GM23248 (cell line): ENCODE results near the gene S100A16. TPM values are rescaled to one million over a fixed set of nuclear protein-coding genes. Genes with fewer than 3 reads are reported as not detected.
"Not testable (repeated sequence)": the region's sequence is repeated elsewhere in the genome, so short reads cannot be mapped to it uniquely, and the experiment has no call there.

ENCODE experiments used
- DNase-seq: peaks from one replicate; pipeline ENCODE4 v3.0.0-alpha.2; 2015
- H2AFZ ChIP-seq: fragments of 200-600 bp; sonication (generic); 2 replicates; pipeline ENCODE4 v1.6.1; 2016; ENCODE audit warnings: antibody characterized with exemption
- H3F3A ChIP-seq: fragments of 200-600 bp; sonication (generic); 2 replicates; pipeline ENCODE4 v1.6.1; 2016; ENCODE audit warnings: mild to moderate bottlenecking, antibody characterized with exemption, mixed run types; ENCODE audit not compliant: insufficient read depth
- H3K27ac ChIP-seq: fragments of 200-600 bp; sonication (generic); 2 replicates; pipeline ENCODE4 v1.5.1; 2016; ENCODE audit warnings: mild to moderate bottlenecking
- H3K27me3 ChIP-seq: fragments of 200-600 bp; sonication (generic); replicated peaks from 2 replicates; pipeline ENCODE4 v1.6.1; 2016; ENCODE audit warnings: mild to moderate bottlenecking; ENCODE audit not compliant: insufficient read depth
- H3K36me3 ChIP-seq: fragments of 200-600 bp; sonication (generic); 2 replicates; pipeline ENCODE4 v1.6.1; 2016; ENCODE audit warnings: low read depth, mild to moderate bottlenecking
- H3K4me1 ChIP-seq: fragments of 200-600 bp; sonication (generic); 2 replicates; pipeline ENCODE4 v1.6.1; 2016; ENCODE audit warnings: mild to moderate bottlenecking; ENCODE audit not compliant: insufficient read depth
- H3K4me2 ChIP-seq: fragments of 200-600 bp; sonication (generic); one replicate; pipeline ENCODE4 v1.6.1; 2016; ENCODE audit warnings: mild to moderate bottlenecking; ENCODE audit not compliant: unreplicated experiment
- H3K4me3 ChIP-seq: fragments of 200-600 bp; sonication (generic); 2 replicates; pipeline ENCODE4 v1.5.1; 2016; ENCODE audit warnings: mild to moderate bottlenecking
- H3K79me2 ChIP-seq: fragments of 200-600 bp; sonication (generic); 2 replicates; pipeline ENCODE4 v1.6.1; 2016; ENCODE audit warnings: mild to moderate bottlenecking; ENCODE audit not compliant: insufficient read depth
- H3K9ac ChIP-seq: fragments of 200-600 bp; sonication (generic); 2 replicates; pipeline ENCODE4 v1.6.1; 2016; ENCODE audit warnings: mild to moderate bottlenecking
- H3K9me2 ChIP-seq: fragments of 200-600 bp; sonication (generic); 2 replicates; pipeline ENCODE4 v1.6.1; 2016; ENCODE audit warnings: mixed run types, mild to moderate bottlenecking, moderate library complexity; ENCODE audit not compliant: insufficient read depth
- H3K9me3 ChIP-seq: fragments of 200-600 bp; sonication (generic); one replicate; pipeline ENCODE4 v1.6.1; 2017; ENCODE audit warnings: low read depth
- H4K20me1 ChIP-seq: fragments of 200-600 bp; sonication (generic); 2 replicates; pipeline ENCODE4 v1.6.0; 2016; ENCODE audit not compliant: insufficient read depth
- EZH2 ChIP-seq: fragments of 200-600 bp; sonication (generic); IDR thresholded peaks from 2 replicates; pipeline ENCODE4 v1.6.1; 2018; ENCODE audit warnings: antibody characterized with exemption, mild to moderate bottlenecking; ENCODE audit not compliant: insufficient read depth, poor library complexity, severe bottlenecking
- EZH2phosphoT487 ChIP-seq: fragments of 200-600 bp; sonication (generic); IDR thresholded peaks from 2 replicates; pipeline ENCODE4 v1.6.1; 2018; ENCODE audit warnings: antibody characterized with exemption, moderate library complexity, mild to moderate bottlenecking, low read depth; ENCODE audit not compliant: insufficient read depth
- WGBS, 2 experiments: methylation state at CpG; one replicate each; pipeline ENCODE4 v1.1.6; 2015 to 2017; ENCODE audit warnings: low lambda C conversion rate in 2 of 2, low coverage in 1 of 2; ENCODE audit errors: missing lambda C conversion rate in 2 of 2; 5-methylcytosine and 5-hydroxymethylcytosine counted together
- in situ Hi-C: fragments of 300-500 bp; cut with MboI; formaldehyde crosslinking; loops from 2 replicates; pipeline ENCODE4 v1.15.0; 2020
- polyA plus RNA-seq: library from polyadenylated mRNA; unstranded; fragments of >200 nt; fragmentation: Nextera tagmentation; extraction: Ambion mirVana; gene quantifications from 2 replicates; pipeline ENCODE4 v1.2.1, GENCODE V29; 2016
- total RNA-seq: library from RNA; depleted of rRNA; stranded (reverse); fragments of >200 nt; shearing (Covaris generic); gene quantifications from 2 replicates; pipeline ENCODE4 v1.2.3, GENCODE V29; 2014

Gene S100A16
- total and polyA plus RNA-seq, 2 experiments from 2014 or later = 615 to 801 TPM

- 81 to 86% methylated on average over 3 of the region's 3 CpGs for WGBS, 2 experiments
- no peaks in the 10 kb centered on the region for H3K9me2 ChIP-seq
- H3K4me1 ChIP-seq = peaks cover 22% of the 10 kb centered on the region
- H3K27ac ChIP-seq = peak overlapping the region; percentile 32; the same call in 1 of the 2 replicates
- H3K4me3 ChIP-seq = no peak overlapping the region
- DNase-seq = peak; percentile 46
- no peak for TF ChIP-seq EZH2phosphoT487
- no peak for TF ChIP-seq EZH2
- in situ Hi-C loops = no loop called here
- H4K20me1 ChIP-seq = no peaks in the 10 kb centered on the region
- no peaks in the 10 kb centered on the region for H3K27me3 ChIP-seq
- no peak overlapping the region for H3K9ac ChIP-seq
- H2AFZ ChIP-seq = peak overlapping the region; percentile 3; the same call in 1 of the 2 replicates
- H3K79me2 ChIP-seq = no peaks in the 10 kb centered on the region
- H3K36me3 ChIP-seq = no peaks in the 10 kb centered on the region
- peaks cover 20% of the 10 kb centered on the region for H3F3A ChIP-seq
- peak overlapping the region; percentile 34 for H3K4me2 ChIP-seq
- no peaks in the 10 kb centered on the region for H3K9me3 ChIP-seq
Observed at GRCh38 chr1:153578936-153579335, 34.0 kb downstream of the S100A16 start.

GRCh38 chr1:153578490-153578889 lies 34.4 kb downstream of the S100A16 start:
- H3K79me2 ChIP-seq = no peaks in the 10 kb centered on the region
- TF ChIP-seq EZH2phosphoT487 (no peak), EZH2 (no peak)
- peaks cover 23% of the 10 kb centered on the region for H3K4me1 ChIP-seq
- H3F3A ChIP-seq = peaks cover 24% of the 10 kb centered on the region
- H3K27me3 ChIP-seq = no peaks in the 10 kb centered on the region
- peak overlapping the region; percentile 34 for H3K4me2 ChIP-seq
- DNase-seq = peak; percentile 50
- H3K36me3 ChIP-seq = no peaks in the 10 kb centered on the region
- H4K20me1 ChIP-seq = no peaks in the 10 kb centered on the region
- H3K9ac ChIP-seq = no peak overlapping the region
- H3K4me3 ChIP-seq = no peak overlapping the region
- H3K9me3 ChIP-seq = no peaks in the 10 kb centered on the region
- H3K27ac ChIP-seq = peak overlapping the region; percentile 32; the same call in 1 of the 2 replicates
- in situ Hi-C loops = no loop called here
- 0 out of 2 replicates have a peak overlapping the region, but pooled peaks have one; percentile 3 for H2AFZ ChIP-seq
- H3K9me2 ChIP-seq = no peaks in the 10 kb centered on the region

GRCh38 chr1:153577624-153578051 lies 35.3 kb downstream of the S100A16 start:
- Histone ChIP-seq H2AFZ (no peak overlapping the region), H3K27ac (no peak overlapping the region)
- WGBS, 2 experiments = 66 to 71% methylated on average over 9 of the region's 9 CpGs

GRCh38 chr1:153577138-153577537 lies 35.8 kb downstream of the S100A16 start:
- no peaks in the 10 kb centered on the region for H4K20me1 ChIP-seq
- H3K79me2 ChIP-seq = no peaks in the 10 kb centered on the region
- H3K4me1 ChIP-seq = peaks cover 32% of the 10 kb centered on the region
- H3K4me2 ChIP-seq = no peak overlapping the region
- DNase-seq = no peak
- H3F3A ChIP-seq = peaks cover 33% of the 10 kb centered on the region
- H3K27ac ChIP-seq = no peak overlapping the region
- no peak overlapping the region for H2AFZ ChIP-seq
- no peaks in the 10 kb centered on the region for H3K36me3 ChIP-seq
- H3K9ac ChIP-seq = no peak overlapping the region
- WGBS, 2 experiments = 95 to 97% methylated on average over 4 of the region's 4 CpGs
- H3K27me3 ChIP-seq = no peaks in the 10 kb centered on the region
- H3K9me2 ChIP-seq = no peaks in the 10 kb centered on the region
- no peaks in the 10 kb centered on the region for H3K9me3 ChIP-seq
- in situ Hi-C loops = no loop called here
- H3K4me3 ChIP-seq = no peak overlapping the region
- TF ChIP-seq EZH2phosphoT487 (no peak), EZH2 (no peak)

More at GRCh38 chr1:153577624-153578051, 35.3 kb downstream of the S100A16 start:
- no peaks in the 10 kb centered on the region for H4K20me1 ChIP-seq
- no peak for TF ChIP-seq EZH2phosphoT487
- no peak for TF ChIP-seq EZH2
- peak overlapping the region; percentile 34 for H3K4me2 ChIP-seq
- peaks cover 31% of the 10 kb centered on the region for H3F3A ChIP-seq
- H3K27me3 ChIP-seq = no peaks in the 10 kb centered on the region
- no peaks in the 10 kb centered on the region for H3K9me2 ChIP-seq
- H3K9me3 ChIP-seq = no peaks in the 10 kb centered on the region
- in situ Hi-C loops = no loop called here
- H3K36me3 ChIP-seq = no peaks in the 10 kb centered on the region
- H3K9ac ChIP-seq = no peak overlapping the region
- no peak for DNase-seq
- H3K4me1 ChIP-seq = peaks cover 30% of the 10 kb centered on the region
- H3K4me3 ChIP-seq = no peak overlapping the region
- H3K79me2 ChIP-seq = no peaks in the 10 kb centered on the region

GRCh38 chr1:153575497-153575896 lies 37.4 kb downstream of the S100A16 start:
- in situ Hi-C loops, H3K27me3 ChIP-seq, H2AFZ ChIP-seq, H3K4me2 ChIP-seq, H3K36me3 ChIP-seq, H3K9me3 ChIP-seq, H3K27ac ChIP-seq, H3K79me2 ChIP-seq, H4K20me1 ChIP-seq, H3K9ac ChIP-seq, H3K9me2 ChIP-seq, DNase-seq, H3K4me3 ChIP-seq: not testable (repeated sequence)
- H3K4me1 ChIP-seq = peaks cover 39% of the 10 kb centered on the region
- 92 to 96% methylated on average over 9 to 10 of the region's 10 CpGs for WGBS, 2 experiments
- peaks cover 42% of the 10 kb centered on the region for H3F3A ChIP-seq

GRCh38 chr1:153575081-153575491 lies 37.9 kb downstream of the S100A16 start:
- in situ Hi-C loops, DNase-seq, H3K9me3 ChIP-seq, H3K4me2 ChIP-seq, H2AFZ ChIP-seq, H3K27me3 ChIP-seq, H3K36me3 ChIP-seq, H3K9ac ChIP-seq, H3K4me3 ChIP-seq, H4K20me1 ChIP-seq, H3K79me2 ChIP-seq, H3K9me2 ChIP-seq, H3K27ac ChIP-seq: not testable (repeated sequence)
- 93 to 100% methylated on average over 1 to 35 of the region's 35 CpGs for WGBS, 2 experiments
- Histone ChIP-seq H3K4me1 (peaks cover 39% of the 10 kb centered on the region), H3F3A (peaks cover 42% of the 10 kb centered on the region)
